ENCODE measurements around the gene DNAJC5G. TPM values are rescaled to one million over a fixed set of nuclear protein-coding genes. Genes with fewer than 3 reads are reported as not detected.

DNAJC5G gene
- polyA plus RNA-seq, 1 of the 3 experiments (the other 2 are of a cell fraction): 0.18 TPM

GRCh38 chr2:27282892-27283291 lies 7.7 kb downstream of the DNAJC5G start:
- Histone ChIP-seq H3K27ac (ENCODE audit: low read depth in 2 of 2, low read length in 1 of 2) (no peak overlapping the region), H4K20me1 (ENCODE audit: insufficient read depth) (no peaks in the 10 kb centered on the region), H3K9me3 (no peaks in the 10 kb centered on the region), H3K36me3 (replicated peaks in 1 of 2; ENCODE audit: control insufficient read depth in 1 of 2, insufficient read depth in 2 of 2, low read length in 1 of 2) (no peaks in the 10 kb centered on the region), H3F3A (replicated peaks; ENCODE audit: insufficient read depth) (no peaks in the 10 kb centered on the region), H3K27me3 (ENCODE audit: insufficient read depth) (peaks cover 4% of the 10 kb centered on the region; the same call in 1 of the 2 replicates), H3K4me2 (no peak overlapping the region), H3K9ac (no peak overlapping the region), H3K4me3 (ENCODE audit: low read depth in 2 of 2, low read length in 1 of 2) (no peak overlapping the region), H2AFZ (ENCODE audit: low read depth) (no peak overlapping the region), H3K4me1 (ENCODE audit: control insufficient read depth in 1 of 2, insufficient read depth in 2 of 2, low read depth in 1 of 2, low read length in 1 of 2) (peaks cover 0 to 23% of the 10 kb centered on the region in 2 experiments; a peak in 3 of 4 replicates), H3K9me2 (no peaks in the 10 kb centered on the region), H3K79me2 (ENCODE audit: insufficient read depth) (no peaks in the 10 kb centered on the region)
- WGBS (ENCODE audit: low lambda C conversion rate): 51% methylated on average over 5 of the region's 5 CpGs
- no peak for TF ChIP-seq SMC3 (IDR thresholded peaks at IDR 0.05; ENCODE audit: low read depth, low read length)
- DNase-seq: no peak
- POLR2A ChIA-PET: interaction anchor here (1.3 kb wide), 1 partner anchor 27 kb away, joined by 3 read pairs; no protein-coding TSS in a partner anchor
- CTCF ChIA-PET: interaction anchor here (0.7 to 18.0 kb wide), 12 partner anchors 14 to 321 kb away, joined by 3 to 392 read pairs (median 4); partner anchors contain the start of gene SLC30A3

GRCh38 chr2:27284996-27285395 lies 9.8 kb downstream of the DNAJC5G start:
- ChIA-PET POLR2A (no interaction called here), CTCF (interaction anchor here (1.2 to 18.0 kb wide), 5 partner anchors 12 to 323 kb away, joined by 3 to 392 read pairs (median 87); partner anchors contain the start of gene SLC30A3)
- Histone ChIP-seq H3K9ac (no peak overlapping the region), H4K20me1 (ENCODE audit: insufficient read depth) (no peaks in the 10 kb centered on the region), H3K4me3 (ENCODE audit: low read depth in 2 of 2, low read length in 1 of 2) (no peak overlapping the region), H3K36me3 (replicated peaks in 1 of 2; ENCODE audit: control insufficient read depth in 1 of 2, insufficient read depth in 2 of 2, low read length in 1 of 2) (no peaks in the 10 kb centered on the region), H3K4me1 (ENCODE audit: control insufficient read depth in 1 of 2, insufficient read depth in 2 of 2, low read depth in 1 of 2, low read length in 1 of 2) (peaks cover 0 to 23% of the 10 kb centered on the region in 2 experiments; a peak in 3 of 4 replicates), H3K9me3 (no peaks in the 10 kb centered on the region), H3K27ac (ENCODE audit: low read depth in 2 of 2, low read length in 1 of 2) (no peak overlapping the region), H3K79me2 (ENCODE audit: insufficient read depth) (no peaks in the 10 kb centered on the region), H3F3A (replicated peaks; ENCODE audit: insufficient read depth) (peaks cover 3% of the 10 kb centered on the region), H3K9me2 (no peaks in the 10 kb centered on the region), H2AFZ (ENCODE audit: low read depth) (no peak overlapping the region), H3K27me3 (ENCODE audit: insufficient read depth) (no peaks in the 10 kb centered on the region), H3K4me2 (no peak overlapping the region)
- no peak for DNase-seq
- 81% methylated on average over 1 of the region's 1 CpG for WGBS (ENCODE audit: low lambda C conversion rate)
- TF ChIP-seq PBX3 (IDR thresholded peaks at IDR 0.05) (no peak), EZH2phosphoT487 (IDR thresholded peaks at IDR 0.05; ENCODE audit: borderline replicate concordance, low read depth) (no peak), USF2 (IDR thresholded peaks at IDR 0.05; ENCODE audit: borderline replicate concordance, low read depth, low read length) (no peak), TAF1 (IDR thresholded peaks at IDR 0.05; ENCODE audit: borderline replicate concordance, low read depth, low read length) (no peak), USF1 (IDR thresholded peaks at IDR 0.05; ENCODE audit: borderline replicate concordance, low read depth) (no peak), SMC3 (IDR thresholded peaks at IDR 0.05; ENCODE audit: low read depth, low read length) (no peak), FOSL2 (IDR thresholded peaks at IDR 0.05; ENCODE audit: borderline replicate concordance, low read depth) (no peak), JUND (IDR thresholded peaks at IDR 0.05) (no peak), REST (IDR thresholded peaks at IDR 0.05; ENCODE audit: low read depth, low read length) (no peak), EP300 (IDR thresholded peaks at IDR 0.05; ENCODE audit: borderline replicate concordance in 1 of 2, low read depth in 1 of 2, low read length in 1 of 2) (no peak), RCOR1 (IDR thresholded peaks at IDR 0.05; ENCODE audit: low read length) (no peak), YY1 (IDR thresholded peaks at IDR 0.05; ENCODE audit: low read depth) (no peak), MXI1 (IDR thresholded peaks at IDR 0.05; ENCODE audit: low read depth, low read length) (no peak), CHD2 (IDR thresholded peaks at IDR 0.05; ENCODE audit: low read length, partially characterized antibody) (no peak), NFIC (IDR thresholded peaks at IDR 0.05; ENCODE audit: borderline replicate concordance) (no peak), TEAD4 (IDR thresholded peaks at IDR 0.05; ENCODE audit: borderline replicate concordance, insufficient read depth) (no peak), POLR2AphosphoS5 (IDR thresholded peaks at IDR 0.05; ENCODE audit: low read depth, low read length) (no peak), SIN3A (IDR thresholded peaks at IDR 0.05; ENCODE audit: borderline replicate concordance, low read depth, low read length) (no peak), MAX (IDR thresholded peaks at IDR 0.05; ENCODE audit: low read depth) (no peak)
